HEK293 (cell line): ENCODE results near the gene MYMK.

Source experiments
- BCL11A ChIP-seq: fragments of 450-650 bp; formaldehyde crosslinking; IDR thresholded peaks from 2 replicates; pipeline ENCODE4 v1.5.1; 2016; ENCODE audit warnings: low read depth, missing biosample characterization, missing genetic modification characterization
- GLIS2 ChIP-seq: fragments of 450-650 bp; formaldehyde crosslinking; IDR thresholded peaks from 2 replicates; pipeline ENCODE4 v1.5.1; 2016; ENCODE audit warnings: missing biosample characterization, missing genetic modification characterization
- ZBTB17 ChIP-seq: fragments of 450-650 bp; formaldehyde crosslinking; IDR thresholded peaks from 2 replicates; pipeline ENCODE4 v1.5.1; 2016; ENCODE audit warnings: missing biosample characterization, missing genetic modification characterization
- ZFP3 ChIP-seq: fragments of 450-650 bp; formaldehyde crosslinking; IDR thresholded peaks from 2 replicates; pipeline ENCODE4 v1.5.1; 2016; ENCODE audit warnings: low read depth, missing biosample characterization, missing genetic modification characterization
- ZNF174 ChIP-seq: fragments of 450-650 bp; formaldehyde crosslinking; IDR thresholded peaks from 2 replicates; pipeline ENCODE4 v1.5.0; 2017; ENCODE audit warnings: missing biosample characterization, mild to moderate bottlenecking, missing genetic modification characterization
- ZNF202 ChIP-seq: fragments of 450-650 bp; formaldehyde crosslinking; IDR thresholded peaks from 2 replicates; pipeline ENCODE4 v1.5.1; 2016; ENCODE audit warnings: missing biosample characterization, missing genetic modification characterization, borderline replicate concordance
- ZNF529 ChIP-seq: fragments of 450-650 bp; formaldehyde crosslinking; IDR thresholded peaks from 2 replicates; pipeline ENCODE4 v1.5.1; 2017; ENCODE audit warnings: missing genetic modification characterization, missing biosample characterization; ENCODE audit not compliant: insufficient replicate concordance
- TF ChIP-seq, protein P1 (sequence below): fragments of 450-650 bp; formaldehyde crosslinking; IDR thresholded peaks from 2 replicates; pipeline ENCODE4 v1.5.1; 2016; ENCODE audit warnings: missing biosample characterization, missing genetic modification characterization
- TF ChIP-seq, protein P2 (sequence below): fragments of 450-650 bp; formaldehyde crosslinking; IDR thresholded peaks from 2 replicates; pipeline ENCODE4 v1.5.1; 2016; ENCODE audit warnings: missing biosample characterization, missing genetic modification characterization

GRCh38 chr9:133493845-133494540 lies 30.8 kb downstream of the MYMK start:
- TF ChIP-seq ZNF174 (tag by site-specific recombination): no peak
- TF ChIP-seq, protein P1, sequence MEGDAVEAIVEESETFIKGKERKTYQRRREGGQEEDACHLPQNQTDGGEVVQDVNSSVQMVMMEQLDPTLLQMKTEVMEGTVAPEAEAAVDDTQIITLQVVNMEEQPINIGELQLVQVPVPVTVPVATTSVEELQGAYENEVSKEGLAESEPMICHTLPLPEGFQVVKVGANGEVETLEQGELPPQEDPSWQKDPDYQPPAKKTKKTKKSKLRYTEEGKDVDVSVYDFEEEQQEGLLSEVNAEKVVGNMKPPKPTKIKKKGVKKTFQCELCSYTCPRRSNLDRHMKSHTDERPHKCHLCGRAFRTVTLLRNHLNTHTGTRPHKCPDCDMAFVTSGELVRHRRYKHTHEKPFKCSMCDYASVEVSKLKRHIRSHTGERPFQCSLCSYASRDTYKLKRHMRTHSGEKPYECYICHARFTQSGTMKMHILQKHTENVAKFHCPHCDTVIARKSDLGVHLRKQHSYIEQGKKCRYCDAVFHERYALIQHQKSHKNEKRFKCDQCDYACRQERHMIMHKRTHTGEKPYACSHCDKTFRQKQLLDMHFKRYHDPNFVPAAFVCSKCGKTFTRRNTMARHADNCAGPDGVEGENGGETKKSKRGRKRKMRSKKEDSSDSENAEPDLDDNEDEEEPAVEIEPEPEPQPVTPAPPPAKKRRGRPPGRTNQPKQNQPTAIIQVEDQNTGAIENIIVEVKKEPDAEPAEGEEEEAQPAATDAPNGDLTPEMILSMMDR (tag by site-specific recombination): no peak
- no peak for TF ChIP-seq ZNF529 (tag by site-specific recombination)
- TF ChIP-seq GLIS2 (tag by site-specific recombination): no peak
- no peak for TF ChIP-seq BCL11A
- no peak for TF ChIP-seq ZBTB17 (tag by site-specific recombination)
- no peak for TF ChIP-seq ZNF202 (tag by site-specific recombination)
- TF ChIP-seq, protein P2, sequence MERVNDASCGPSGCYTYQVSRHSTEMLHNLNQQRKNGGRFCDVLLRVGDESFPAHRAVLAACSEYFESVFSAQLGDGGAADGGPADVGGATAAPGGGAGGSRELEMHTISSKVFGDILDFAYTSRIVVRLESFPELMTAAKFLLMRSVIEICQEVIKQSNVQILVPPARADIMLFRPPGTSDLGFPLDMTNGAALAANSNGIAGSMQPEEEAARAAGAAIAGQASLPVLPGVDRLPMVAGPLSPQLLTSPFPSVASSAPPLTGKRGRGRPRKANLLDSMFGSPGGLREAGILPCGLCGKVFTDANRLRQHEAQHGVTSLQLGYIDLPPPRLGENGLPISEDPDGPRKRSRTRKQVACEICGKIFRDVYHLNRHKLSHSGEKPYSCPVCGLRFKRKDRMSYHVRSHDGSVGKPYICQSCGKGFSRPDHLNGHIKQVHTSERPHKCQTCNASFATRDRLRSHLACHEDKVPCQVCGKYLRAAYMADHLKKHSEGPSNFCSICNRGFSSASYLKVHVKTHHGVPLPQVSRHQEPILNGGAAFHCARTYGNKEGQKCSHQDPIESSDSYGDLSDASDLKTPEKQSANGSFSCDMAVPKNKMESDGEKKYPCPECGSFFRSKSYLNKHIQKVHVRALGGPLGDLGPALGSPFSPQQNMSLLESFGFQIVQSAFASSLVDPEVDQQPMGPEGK (tag by site-specific recombination): no peak
- TF ChIP-seq ZFP3 (tag by site-specific recombination): no peak
